22Rv1 (cell line): Measurements from ENCODE around the gene TEKT5.

Experiments used
- CTCF ChIP-seq: fragments of 450-650 bp; IDR thresholded peaks from 2 replicates; pipeline ENCODE4 v1.5.1; 2017; ENCODE audit warnings: mild to moderate bottlenecking
- ZFX ChIP-seq: fragments of 450-650 bp; IDR thresholded peaks from 2 replicates; pipeline ENCODE4 v1.6.1; 2017; ENCODE audit warnings: antibody characterized with exemption, borderline replicate concordance

DNA sequence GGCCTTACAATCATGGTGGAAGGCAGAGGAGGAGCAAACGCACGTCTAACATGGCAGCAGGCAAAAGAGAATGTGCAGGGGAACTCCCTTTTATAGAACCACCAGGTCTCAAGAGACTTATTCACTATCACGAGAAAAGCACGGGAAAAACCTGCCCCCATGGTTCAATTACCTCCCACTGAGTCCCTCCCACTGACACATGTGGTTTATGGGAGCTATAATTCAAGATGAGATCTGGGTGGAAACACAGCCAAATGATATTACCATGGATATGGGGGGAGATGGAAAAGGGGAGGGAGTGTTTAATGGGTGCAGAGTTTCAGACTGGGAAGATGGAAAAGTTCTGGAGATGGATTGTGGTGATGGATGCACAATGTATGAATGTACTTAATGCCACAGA is 23.0 kb downstream of the TEKT5 start:
- no peak for TF ChIP-seq CTCF
- no peak for TF ChIP-seq ZFX
